ENCODE data around the gene RYK.

RYK gene

DNA sequence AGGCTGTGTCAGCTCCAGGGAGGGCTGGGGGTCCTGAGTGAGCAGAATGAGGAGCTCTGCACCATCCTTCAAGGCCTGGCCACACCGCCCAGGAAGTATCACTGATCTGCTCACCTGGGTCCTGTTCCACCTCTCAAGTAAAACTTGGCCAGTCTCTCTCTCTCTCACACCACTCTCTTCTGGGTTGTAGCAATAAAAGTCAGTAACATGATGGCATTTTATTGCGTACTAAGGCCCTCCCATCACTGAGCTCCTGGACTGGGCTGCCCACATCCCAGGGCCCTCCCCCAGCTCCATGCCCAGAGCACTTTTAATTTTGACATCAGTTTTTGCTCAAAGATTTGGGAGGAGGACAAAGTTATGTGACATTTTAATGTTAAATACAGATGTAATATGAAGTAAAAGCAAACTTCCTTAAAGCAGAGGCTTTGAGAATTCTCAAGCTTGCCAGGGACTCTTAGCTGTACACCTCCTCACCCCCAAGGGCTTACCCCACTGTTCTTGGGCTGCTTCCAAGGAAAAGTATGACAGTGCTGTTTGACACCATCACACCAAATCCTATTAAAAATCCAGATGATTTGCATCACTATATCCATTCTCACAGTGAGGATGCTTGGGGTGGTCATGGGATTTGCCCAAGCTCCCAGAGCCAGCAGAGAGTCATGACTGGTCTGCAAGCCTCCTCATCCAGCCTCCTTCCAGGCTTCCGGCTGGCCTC, 115.8 kb downstream of the RYK start:
- H3K4me3 ChIP-seq (ENCODE audit: low read depth, low read length) = no peak overlapping the region
- DNase-seq = no peak
- TF ChIP-seq, protein P1, sequence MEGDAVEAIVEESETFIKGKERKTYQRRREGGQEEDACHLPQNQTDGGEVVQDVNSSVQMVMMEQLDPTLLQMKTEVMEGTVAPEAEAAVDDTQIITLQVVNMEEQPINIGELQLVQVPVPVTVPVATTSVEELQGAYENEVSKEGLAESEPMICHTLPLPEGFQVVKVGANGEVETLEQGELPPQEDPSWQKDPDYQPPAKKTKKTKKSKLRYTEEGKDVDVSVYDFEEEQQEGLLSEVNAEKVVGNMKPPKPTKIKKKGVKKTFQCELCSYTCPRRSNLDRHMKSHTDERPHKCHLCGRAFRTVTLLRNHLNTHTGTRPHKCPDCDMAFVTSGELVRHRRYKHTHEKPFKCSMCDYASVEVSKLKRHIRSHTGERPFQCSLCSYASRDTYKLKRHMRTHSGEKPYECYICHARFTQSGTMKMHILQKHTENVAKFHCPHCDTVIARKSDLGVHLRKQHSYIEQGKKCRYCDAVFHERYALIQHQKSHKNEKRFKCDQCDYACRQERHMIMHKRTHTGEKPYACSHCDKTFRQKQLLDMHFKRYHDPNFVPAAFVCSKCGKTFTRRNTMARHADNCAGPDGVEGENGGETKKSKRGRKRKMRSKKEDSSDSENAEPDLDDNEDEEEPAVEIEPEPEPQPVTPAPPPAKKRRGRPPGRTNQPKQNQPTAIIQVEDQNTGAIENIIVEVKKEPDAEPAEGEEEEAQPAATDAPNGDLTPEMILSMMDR (IDR thresholded peaks at IDR 0.05; ENCODE audit: low read depth, low read length) = no peak
- H3K4me1 ChIP-seq = no peaks in the 10 kb centered on the region
- H3K36me3 ChIP-seq = no peaks in the 10 kb centered on the region
- no peaks in the 10 kb centered on the region for H3K27me3 ChIP-seq
- H3K9me3 ChIP-seq = no peaks in the 10 kb centered on the region

DNA sequence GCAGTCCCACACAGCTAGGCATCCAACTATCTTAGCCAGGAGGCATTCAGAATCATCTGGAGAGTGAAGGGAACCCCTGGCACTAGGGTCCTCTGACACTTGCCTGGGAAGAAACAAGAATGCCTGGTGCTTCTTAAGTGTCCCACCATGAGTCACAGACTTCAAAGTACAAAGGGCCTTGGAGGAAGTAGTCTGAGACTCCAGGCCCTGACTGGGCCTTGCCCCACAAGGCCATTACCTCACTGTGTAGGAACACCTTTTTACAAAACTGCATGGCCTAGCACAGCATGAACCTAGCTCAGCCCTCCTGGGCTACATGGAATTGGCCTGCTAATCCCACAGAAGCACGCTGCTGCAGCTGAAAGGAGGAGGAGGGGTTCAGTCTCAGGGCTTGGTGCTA, 116.4 kb downstream of the RYK start:
- Histone ChIP-seq H3K36me3 (no peaks in the 10 kb centered on the region), H3K9me3 (no peaks in the 10 kb centered on the region), H3K4me1 (no peaks in the 10 kb centered on the region), H3K4me3 (ENCODE audit: low read depth, low read length) (no peak overlapping the region), H3K27me3 (no peaks in the 10 kb centered on the region)
- TF ChIP-seq, protein P1 (IDR thresholded peaks at IDR 0.05; ENCODE audit: low read depth, low read length) = no peak
- DNase-seq = no peak

DNA sequence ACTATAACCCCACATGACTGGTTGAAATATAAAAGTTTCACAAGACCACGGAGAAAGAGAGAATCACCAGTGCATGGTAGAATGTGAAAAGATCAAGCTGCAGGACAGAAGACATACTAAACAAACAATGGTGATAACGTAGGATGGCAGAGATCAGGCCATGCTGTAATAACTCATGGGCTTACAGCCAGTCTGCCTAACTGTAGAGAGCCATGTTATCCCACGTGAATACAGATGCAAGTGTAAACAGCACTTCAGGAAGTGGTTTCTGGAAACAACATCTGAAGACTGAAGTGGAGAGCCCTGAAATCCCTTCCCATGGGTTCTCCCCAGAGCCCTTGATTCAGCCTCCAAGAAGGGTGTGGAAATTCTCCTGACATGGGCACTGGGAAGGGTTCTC, 117.7 kb downstream of the RYK start:
- DNase-seq = no peak
- Histone ChIP-seq H3K4me3 (ENCODE audit: low read depth, low read length) (no peak overlapping the region), H3K27me3 (no peaks in the 10 kb centered on the region), H3K9me3 (no peaks in the 10 kb centered on the region), H3K36me3 (no peaks in the 10 kb centered on the region), H3K4me1 (no peaks in the 10 kb centered on the region)
- TF ChIP-seq, protein P1 (IDR thresholded peaks at IDR 0.05; ENCODE audit: low read depth, low read length) = no peak

DNA sequence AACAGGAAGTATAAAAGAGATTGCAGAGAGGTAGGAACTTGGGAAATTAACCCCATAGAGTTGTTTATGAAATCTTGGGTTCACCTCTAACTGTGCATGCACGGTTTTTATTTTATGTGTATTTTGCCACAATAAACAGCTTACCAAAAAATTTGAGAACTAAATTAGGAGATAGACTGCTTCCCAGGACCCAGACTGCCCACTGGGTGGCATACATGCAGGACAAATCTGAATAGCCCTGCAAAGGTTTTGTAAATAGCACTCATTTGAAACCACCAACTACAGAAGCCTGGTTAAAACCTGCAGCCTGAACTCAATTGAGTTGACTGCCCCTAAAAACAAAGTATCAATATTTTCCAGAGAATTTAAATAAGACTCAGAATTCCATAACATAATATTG, 124.5 kb downstream of the RYK start:
- H3K4me1 ChIP-seq = no peaks in the 10 kb centered on the region
- TF ChIP-seq, protein P1 (IDR thresholded peaks at IDR 0.05; ENCODE audit: low read depth, low read length) = peak; percentile 34
- no peaks in the 10 kb centered on the region for H3K27me3 ChIP-seq
- no peaks in the 10 kb centered on the region for H3K36me3 ChIP-seq
- H3K4me3 ChIP-seq (ENCODE audit: low read depth, low read length) = no peak overlapping the region
- no peaks in the 10 kb centered on the region for H3K9me3 ChIP-seq
- DNase-seq = no peak

DNA sequence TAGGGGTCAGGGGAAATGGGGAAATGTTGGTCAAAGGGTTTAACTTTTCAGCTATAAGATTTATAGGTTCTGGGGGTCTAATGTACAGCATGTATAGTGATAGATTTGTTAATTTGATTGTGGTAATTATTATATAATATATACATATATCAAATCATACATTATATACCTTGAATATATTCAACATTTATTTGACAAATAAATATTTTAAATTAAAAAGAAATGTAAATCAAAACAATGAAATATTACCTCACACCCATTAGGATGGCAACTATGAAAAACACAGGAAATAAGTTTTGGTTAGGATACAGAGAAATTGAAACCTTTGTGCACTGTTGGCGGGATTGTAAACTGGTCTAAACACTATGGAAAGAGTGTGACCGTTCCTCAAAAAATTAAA, 135.9 kb downstream of the RYK start:
- TF ChIP-seq, protein P1 (IDR thresholded peaks at IDR 0.05; ENCODE audit: low read depth, low read length) = no peak
- no peaks in the 10 kb centered on the region for H3K4me1 ChIP-seq
- no peaks in the 10 kb centered on the region for H3K27me3 ChIP-seq
- DNase-seq = no peak
- no peaks in the 10 kb centered on the region for H3K36me3 ChIP-seq
- H3K9me3 ChIP-seq = no peaks in the 10 kb centered on the region
- H3K4me3 ChIP-seq (ENCODE audit: low read depth, low read length) = no peak overlapping the region

DNA sequence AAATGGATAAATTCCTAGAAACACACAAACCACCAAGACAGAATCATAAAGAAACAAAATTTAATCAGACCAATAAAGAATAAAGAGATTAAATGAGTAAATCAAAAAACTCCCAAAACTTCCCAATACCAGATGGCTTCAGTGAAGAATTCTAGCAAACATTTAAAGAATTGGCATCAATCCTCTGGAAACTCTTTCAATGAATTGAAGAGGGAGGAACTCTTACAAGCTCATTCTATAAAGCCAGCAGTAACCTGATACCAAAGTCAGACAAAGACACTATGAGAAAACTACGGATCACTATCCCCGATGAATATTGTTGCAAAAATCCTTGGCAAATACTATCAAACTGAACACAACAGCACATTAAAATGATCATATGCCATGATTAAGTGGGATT, 139.0 kb downstream of the RYK start:
- Histone ChIP-seq H3K4me3 (ENCODE audit: low read depth, low read length) (no peak overlapping the region), H3K36me3 (no peaks in the 10 kb centered on the region), H3K4me1 (no peaks in the 10 kb centered on the region), H3K9me3 (no peaks in the 10 kb centered on the region), H3K27me3 (no peaks in the 10 kb centered on the region)
- TF ChIP-seq, protein P1 (IDR thresholded peaks at IDR 0.05; ENCODE audit: low read depth, low read length) = no peak
- no peak for DNase-seq
